Measurements from ENCODE around the gene TNRC18.

DNA sequence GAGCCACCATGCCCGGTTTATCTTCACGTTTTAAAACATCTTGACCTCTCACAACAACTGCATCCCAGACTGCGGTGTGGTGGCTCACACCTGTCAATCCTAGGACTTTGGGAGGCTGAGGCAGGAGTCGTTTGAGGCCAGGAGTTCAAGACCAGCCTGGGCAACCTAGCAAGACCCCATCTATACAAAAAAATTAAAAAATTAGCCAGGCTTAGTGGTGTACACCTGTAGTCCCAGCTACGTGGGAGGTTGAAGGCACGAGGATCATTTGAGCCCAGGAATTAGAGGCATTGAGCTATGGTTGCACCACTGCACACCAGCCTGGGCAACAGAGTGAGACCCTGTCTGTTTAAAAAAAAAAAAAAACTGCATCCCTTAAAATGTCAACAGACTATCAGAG lies 20.2 kb downstream of the TNRC18 start:
- TF ChIP-seq, protein P1, sequence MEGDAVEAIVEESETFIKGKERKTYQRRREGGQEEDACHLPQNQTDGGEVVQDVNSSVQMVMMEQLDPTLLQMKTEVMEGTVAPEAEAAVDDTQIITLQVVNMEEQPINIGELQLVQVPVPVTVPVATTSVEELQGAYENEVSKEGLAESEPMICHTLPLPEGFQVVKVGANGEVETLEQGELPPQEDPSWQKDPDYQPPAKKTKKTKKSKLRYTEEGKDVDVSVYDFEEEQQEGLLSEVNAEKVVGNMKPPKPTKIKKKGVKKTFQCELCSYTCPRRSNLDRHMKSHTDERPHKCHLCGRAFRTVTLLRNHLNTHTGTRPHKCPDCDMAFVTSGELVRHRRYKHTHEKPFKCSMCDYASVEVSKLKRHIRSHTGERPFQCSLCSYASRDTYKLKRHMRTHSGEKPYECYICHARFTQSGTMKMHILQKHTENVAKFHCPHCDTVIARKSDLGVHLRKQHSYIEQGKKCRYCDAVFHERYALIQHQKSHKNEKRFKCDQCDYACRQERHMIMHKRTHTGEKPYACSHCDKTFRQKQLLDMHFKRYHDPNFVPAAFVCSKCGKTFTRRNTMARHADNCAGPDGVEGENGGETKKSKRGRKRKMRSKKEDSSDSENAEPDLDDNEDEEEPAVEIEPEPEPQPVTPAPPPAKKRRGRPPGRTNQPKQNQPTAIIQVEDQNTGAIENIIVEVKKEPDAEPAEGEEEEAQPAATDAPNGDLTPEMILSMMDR (conservative IDR thresholded peaks at IDR 0.05; ENCODE audit: low read length) = no peak
- no peak for TF ChIP-seq EZH2phosphoT487 (IDR thresholded peaks at IDR 0.05; ENCODE audit: borderline replicate concordance, low read depth, low read length)
